SIG-M5 treated with dmso at 0.1 percent for 504 hours (cell line): ENCODE measurements around the gene NDUFB10.
A peak's percentile ranks its signal among the peaks of the same experiment; 100 is the strongest.
"Not testable (repeated sequence)": the region's sequence is repeated elsewhere in the genome, so short reads cannot be mapped to it uniquely, and the experiment has no call there.

Experiments
- DNase-seq: peaks from one replicate; lab custom pipeline; 2025; ENCODE audit not compliant: unreplicated experiment; lab: John Stamatoyannopoulos, UW

Gene NDUFB10

GRCh38 chr16:1944612-1945199 is 14.6 kb upstream of the NDUFB10 start:
- no peak for DNase-seq

DNA sequence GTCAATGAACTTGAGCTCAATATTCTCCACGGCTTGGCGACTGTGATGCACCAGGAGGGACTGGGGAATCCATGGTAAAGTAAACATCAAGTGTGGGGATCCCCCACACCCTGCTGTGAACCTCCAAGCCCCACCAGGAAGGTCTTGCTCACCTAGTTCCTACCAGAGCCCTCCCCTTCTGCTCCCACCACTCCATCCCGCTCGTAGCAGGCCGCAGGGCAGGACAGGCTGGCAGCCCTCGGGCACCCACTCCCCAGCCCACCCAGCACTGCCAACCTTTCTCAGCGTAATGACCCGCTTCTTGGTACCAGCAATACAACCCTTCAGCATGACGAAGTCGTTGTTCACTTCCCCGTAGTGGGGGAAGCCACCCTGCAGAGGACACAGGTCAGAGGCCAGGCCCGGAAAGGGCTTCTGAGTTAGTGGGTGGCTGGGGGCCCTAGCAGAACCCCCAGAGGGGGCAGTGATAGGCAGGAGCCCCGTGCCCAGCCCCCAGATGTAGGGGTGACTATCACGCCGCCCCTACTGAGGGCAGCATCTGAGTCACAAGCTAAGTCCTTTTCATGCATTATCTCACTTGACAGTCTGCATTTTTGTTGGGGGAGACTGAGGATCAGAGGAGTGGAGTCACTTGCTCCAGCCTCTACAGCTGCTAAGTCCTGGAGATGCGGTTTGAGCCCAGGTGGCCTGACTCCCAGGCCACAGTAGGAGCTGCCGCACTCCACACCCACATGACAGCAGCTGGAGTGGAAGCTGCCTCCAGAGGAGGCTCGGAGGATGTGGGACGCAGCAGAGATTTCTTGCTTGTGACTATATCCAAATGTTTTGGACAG is 13.6 kb upstream of the NDUFB10 start:
- no peak for DNase-seq

DNA sequence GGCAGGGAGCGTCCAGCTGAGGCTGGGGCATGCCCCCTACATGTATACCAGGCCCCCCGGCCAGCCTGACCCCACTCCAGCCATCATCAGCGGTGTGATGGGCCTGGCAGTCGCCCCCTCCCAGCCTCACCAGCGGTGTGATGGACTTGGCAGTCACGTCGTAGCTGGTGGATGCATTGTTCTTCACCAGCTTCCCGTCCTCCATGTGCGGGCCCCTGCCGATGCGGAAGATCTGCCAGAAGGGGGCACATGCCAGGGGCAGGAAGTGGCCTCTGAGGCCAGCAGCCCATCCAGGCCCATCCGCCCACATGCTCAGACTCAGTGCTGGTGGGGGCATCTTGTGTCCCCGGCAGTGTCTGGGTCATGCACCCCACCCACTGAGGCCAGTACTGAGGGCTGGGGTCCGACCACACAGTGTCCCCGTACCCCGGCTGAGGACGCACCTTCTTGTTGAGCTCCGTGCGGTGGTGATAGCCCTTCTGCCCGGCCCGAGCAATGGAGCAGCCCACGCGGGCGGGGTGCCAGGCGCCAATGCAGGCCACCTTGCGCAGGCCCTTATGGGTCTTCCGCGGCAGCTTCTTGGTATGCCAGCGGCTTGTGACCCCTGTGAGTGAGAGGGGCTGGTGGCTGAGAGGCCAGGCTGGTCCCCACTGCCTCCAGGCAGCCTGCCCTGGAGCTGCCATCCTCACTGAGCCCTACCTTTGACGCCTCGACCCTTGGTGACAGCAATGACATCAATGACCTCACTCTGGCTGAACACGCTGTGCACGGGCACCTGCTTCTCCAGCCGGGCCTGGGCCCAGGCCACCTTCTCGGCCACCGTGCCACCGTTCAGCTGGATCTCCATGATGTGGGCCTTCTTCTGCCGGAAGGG is 12.6 kb upstream of the NDUFB10 start:
- no peak for DNase-seq

DNA sequence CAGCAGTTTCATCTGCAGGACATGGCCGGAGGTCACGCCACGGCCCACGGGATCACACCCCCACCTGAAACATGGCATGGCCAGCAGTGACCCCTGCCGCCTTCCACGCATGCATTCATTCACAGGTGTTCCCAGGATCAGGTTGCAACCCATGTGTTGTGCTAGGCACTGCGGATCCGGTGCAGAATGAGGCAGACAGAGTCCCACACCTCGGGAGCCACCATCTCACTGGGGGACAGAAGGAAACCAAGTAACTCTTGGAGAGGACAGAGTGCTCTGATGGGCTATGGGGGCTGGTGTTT is 12.0 kb upstream of the NDUFB10 start:
- no peak for DNase-seq

GRCh38 chr16:1949507-1949906 is 9.8 kb upstream of the NDUFB10 start:
- no peak for DNase-seq

GRCh38 chr16:1950047-1950446 is 9.3 kb upstream of the NDUFB10 start:
- no peak for DNase-seq

DNA sequence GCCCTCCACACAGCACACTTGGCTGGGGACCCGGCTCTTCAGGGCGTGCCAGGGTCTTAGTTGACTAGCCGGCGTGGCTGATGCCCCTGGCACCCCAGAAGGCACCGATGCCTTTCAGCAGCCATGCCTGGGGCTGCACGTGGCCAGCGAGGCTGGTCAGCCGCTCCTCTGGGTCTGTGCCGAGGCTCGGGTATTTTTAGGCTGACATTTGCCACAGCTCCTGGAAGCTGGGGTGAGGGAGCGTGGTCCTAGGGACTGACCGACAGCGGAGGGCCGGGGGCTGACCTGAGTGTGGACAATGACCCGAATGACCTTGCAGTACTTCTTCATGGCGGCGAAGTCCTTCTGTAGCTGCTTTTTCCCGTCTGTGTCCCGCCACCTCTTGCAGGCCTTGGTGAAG is 8.8 kb upstream of the NDUFB10 start:
- no peak for DNase-seq

- DNase-seq, result no peak
Measured at GRCh38 chr16:1953734-1954133, 5.6 kb upstream of the NDUFB10 start.

- not testable (repeated sequence) for DNase-seq
Measured at GRCh38 chr16:1957434-1958142, 1.8 kb upstream of the NDUFB10 start.

GRCh38 chr16:1958143-1958491 is 1.2 kb upstream of the NDUFB10 start:
- not testable (repeated sequence) for DNase-seq

DNA sequence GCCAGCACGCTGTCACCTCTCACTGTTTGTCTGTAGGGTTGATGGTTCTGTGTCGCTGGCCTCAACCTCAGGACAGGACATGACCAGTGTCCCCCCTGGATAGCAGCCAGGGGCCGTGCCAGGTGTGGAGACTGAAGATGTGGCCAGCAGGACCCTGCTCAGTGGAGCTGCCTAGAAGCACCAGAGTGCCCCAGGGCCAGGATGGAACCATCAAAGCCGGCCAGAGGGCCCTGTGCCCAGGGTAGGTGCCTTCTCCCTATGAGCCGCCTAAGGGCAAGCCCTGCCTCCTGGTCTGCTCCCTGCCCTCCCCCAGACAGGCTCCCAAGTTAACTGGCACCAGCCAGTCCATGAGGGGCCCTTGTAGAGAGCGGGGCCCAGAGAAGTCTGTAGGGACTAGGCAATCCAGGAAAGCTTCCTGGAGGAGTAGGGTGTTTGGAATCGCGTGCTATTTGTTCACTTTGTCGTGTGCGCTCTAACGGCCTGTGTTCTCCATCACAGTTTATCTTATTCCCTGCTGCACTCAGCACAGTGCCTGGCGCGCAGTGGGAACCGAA is 546 bp upstream of the NDUFB10 start:
- DNase-seq, result no peak

DNA sequence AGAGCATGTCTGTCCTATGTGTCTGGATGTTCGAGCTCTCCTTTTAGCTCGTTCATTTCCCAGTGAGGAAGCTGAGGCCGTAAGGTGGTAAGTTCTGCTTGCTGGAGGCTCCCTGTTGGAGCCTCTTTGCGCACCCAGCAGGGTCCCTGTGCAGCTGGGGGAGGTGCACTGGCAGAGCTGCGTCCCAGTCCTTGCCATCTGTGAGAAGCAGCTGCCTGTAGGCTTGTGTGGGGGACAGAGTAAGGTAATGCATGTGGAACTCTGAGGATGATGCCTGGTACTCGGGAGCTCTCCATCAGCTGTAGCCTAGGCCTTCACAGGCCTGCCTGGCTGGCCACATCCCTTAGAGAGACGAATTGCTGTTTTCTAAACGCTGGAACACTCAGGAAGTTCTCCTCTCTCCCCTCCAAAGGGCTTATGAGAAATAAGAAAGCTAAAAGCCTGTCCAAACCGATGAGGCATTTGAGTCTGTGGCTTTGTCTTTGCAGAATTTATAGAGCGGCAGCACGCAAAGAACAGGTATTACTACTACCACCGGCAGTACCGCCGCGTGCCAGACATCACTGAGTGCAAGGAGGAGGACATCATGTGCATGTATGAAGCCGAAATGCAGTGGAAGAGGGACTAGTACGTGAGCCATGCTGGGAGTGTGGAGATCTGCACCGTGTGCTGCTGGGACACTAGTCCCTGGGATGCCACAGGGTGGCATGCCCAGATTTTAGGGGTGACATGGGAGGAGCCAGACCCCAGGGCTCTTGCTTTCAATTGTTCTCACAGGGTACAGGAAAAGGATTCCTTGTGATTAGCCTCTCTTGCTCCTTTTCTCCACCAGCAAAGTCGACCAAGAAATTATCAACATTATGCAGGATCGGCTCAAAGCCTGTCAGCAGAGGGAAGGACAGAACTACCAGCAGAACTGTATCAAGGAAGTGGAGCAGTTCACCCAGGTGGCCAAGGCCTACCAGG is 1.6 kb downstream of the NDUFB10 start:
- DNase-seq, result peak; percentile 77

GRCh38 chr16:1961651-1962067 is 2.3 kb downstream of the NDUFB10 start:
- DNase-seq, result peak; percentile 63

- not testable (repeated sequence) for DNase-seq
Measured at GRCh38 chr16:1962161-1963153, 3.1 kb downstream of the NDUFB10 start.

DNA sequence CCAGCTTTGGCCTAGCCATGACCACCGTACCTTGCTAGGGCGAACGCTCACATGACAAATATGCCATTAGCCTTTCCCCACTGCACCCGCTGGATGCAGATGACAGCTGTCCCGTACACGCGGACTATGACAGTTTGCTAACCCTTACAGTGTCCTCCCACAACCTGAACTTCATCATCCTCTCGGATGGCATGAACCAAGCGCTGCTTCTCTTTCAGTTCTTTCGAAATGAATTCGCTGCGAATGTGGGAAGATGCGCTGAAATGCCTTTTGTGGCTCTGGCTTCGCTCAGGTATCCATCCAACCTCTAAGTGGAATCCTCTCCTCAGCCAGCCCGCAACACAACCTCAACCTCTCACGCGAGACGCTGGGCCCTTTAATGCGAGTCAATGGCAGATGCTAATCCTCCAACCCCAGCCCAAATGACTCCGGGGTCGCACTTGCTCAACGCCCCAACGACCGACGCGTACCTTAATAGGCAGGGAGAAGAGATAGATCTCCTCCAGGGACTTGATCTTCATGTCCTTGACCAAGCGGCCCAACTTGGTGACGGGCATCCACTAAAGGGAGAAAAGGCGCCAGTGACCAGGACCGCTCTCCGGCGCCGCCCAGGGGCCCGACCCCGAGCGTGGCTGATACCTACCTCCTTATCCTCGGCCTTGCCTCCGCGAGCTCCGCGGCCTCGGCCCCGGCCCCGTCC is 4.6 kb downstream of the NDUFB10 start:
- no peak for DNase-seq

DNA sequence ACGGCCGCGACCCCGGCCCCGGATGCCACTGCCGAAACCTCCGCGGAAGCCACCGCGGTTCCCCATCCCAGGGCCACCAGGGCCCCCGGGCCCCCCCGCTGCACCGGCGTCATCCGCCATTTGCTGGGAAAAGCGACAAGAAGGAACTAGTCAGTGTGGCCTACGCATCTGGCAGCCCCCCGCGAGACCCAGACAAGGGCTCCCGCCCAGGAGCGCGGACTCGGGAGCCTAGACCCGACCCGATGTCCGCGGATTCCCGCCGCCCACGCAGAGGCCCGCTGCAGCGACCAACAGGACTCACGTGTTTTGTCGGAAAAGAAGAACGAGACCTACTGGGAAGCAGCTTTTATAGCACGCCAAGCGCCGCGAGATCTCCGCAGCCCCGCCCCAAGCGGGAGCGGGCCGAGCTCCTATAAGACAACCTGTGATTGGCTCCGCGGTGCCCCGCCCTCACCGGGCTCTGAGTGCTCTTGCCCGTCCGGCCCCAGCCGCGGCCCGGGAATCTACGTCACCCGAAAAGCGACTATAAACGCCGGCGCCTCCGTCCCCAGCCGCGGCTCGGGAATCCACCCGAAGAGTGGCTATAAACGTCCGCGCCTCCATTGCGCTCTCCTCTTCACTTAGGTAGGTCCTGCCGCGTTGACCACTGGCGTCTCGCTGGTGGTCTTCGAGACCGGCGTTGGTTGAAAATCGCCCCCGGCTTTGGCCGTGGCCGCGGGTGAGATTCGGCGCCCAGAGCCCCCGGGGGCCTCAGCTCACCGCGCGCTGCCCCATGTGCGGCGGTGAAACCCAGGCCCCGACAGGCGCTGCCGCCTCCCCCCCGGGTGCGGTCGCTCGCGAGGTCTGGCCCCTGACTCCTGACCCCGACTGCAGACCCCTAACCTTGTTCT is 5.4 kb downstream of the NDUFB10 start, which contains the start of gene RPS2:
RPS2 (minus strand) TSS at position 321 of the 890 bp plus-strand sequence; CDS start at position 120, 201 bp downstream.
- DNase-seq, result peak; percentile 97
